C4-2B (cell line): ENCODE results near the gene KIAA0408.
"Not testable (repeated sequence)": the region's sequence is repeated elsewhere in the genome, so short reads cannot be mapped to it uniquely, and the experiment has no call there.

Source experiments
- H3K27ac ChIP-seq: fragments of 450-650 bp; 2 replicates; pipeline ENCODE4 v1.5.1; 2017
- CTCF ChIP-seq: fragments of 450-650 bp; conservative IDR thresholded peaks from 2 replicates; pipeline ENCODE4 v1.5.1; 2017; ENCODE audit warnings: mild to moderate bottlenecking
- ZFX ChIP-seq: fragments of 450-650 bp; IDR thresholded peaks from 2 replicates; pipeline ENCODE4 v1.6.1; 2017

The KIAA0408 gene

GRCh38 chr6:127441881-127442280 lies 17.3 kb downstream of the KIAA0408 start:
- TF ChIP-seq CTCF (no peak), ZFX (no peak)
- H3K27ac ChIP-seq = no peak overlapping the region

- TF ChIP-seq CTCF = no peak
- TF ChIP-seq ZFX = no peak
- no peak overlapping the region for H3K27ac ChIP-seq
Observed at GRCh38 chr6:127439718-127440117, 19.5 kb downstream of the KIAA0408 start.

- no peak overlapping the region for H3K27ac ChIP-seq
- TF ChIP-seq ZFX (no peak), CTCF (no peak)
Observed at GRCh38 chr6:127436578-127437110, 22.5 kb downstream of the KIAA0408 start.

GRCh38 chr6:127435626-127436220 lies 23.5 kb downstream of the KIAA0408 start:
- H3K27ac ChIP-seq = no peak overlapping the region
- TF ChIP-seq ZFX = no peak
- no peak for TF ChIP-seq CTCF

GRCh38 chr6:127434651-127435050 lies 24.5 kb downstream of the KIAA0408 start:
- TF ChIP-seq ZFX (no peak), CTCF (no peak)
- H3K27ac ChIP-seq = no peak overlapping the region

- not testable (repeated sequence) for H3K27ac ChIP-seq
Observed at GRCh38 chr6:127428562-127428961, 30.6 kb downstream of the KIAA0408 start.

GRCh38 chr6:127423921-127424320 lies 35.3 kb downstream of the KIAA0408 start:
- no peak overlapping the region for H3K27ac ChIP-seq

GRCh38 chr6:127421164-127421563 lies 38.0 kb downstream of the KIAA0408 start:
- not testable (repeated sequence) for H3K27ac ChIP-seq

More at GRCh38 chr6:127423921-127424320, 35.3 kb downstream of the KIAA0408 start:
- TF ChIP-seq ZFX (no peak), CTCF (no peak)
